ENCODE measurements around the gene DGKE.

The DGKE gene

DNA sequence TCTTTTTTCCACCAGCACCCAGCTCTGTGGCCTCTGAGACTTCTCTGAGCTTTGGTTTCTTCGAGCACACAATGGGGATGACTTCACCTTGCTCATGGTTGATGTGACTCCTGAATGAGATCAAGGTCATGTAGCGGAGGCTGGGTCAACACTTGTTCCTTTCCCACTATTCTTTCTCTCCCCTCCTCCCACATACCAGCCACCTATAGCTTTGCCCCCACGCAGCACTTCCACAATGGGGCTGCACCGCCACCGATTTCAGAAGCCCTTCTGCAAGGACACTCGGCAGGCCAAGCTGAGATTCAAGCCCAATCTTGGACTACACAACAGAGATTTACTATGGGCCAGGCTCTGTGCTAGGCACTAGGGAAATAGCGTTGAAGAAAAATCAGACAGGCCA lies 65.5 kb downstream of the DGKE start:
- H3K4me3 ChIP-seq (ENCODE audit: low read depth, low read length) = no peak overlapping the region
- TF ChIP-seq, protein P1, sequence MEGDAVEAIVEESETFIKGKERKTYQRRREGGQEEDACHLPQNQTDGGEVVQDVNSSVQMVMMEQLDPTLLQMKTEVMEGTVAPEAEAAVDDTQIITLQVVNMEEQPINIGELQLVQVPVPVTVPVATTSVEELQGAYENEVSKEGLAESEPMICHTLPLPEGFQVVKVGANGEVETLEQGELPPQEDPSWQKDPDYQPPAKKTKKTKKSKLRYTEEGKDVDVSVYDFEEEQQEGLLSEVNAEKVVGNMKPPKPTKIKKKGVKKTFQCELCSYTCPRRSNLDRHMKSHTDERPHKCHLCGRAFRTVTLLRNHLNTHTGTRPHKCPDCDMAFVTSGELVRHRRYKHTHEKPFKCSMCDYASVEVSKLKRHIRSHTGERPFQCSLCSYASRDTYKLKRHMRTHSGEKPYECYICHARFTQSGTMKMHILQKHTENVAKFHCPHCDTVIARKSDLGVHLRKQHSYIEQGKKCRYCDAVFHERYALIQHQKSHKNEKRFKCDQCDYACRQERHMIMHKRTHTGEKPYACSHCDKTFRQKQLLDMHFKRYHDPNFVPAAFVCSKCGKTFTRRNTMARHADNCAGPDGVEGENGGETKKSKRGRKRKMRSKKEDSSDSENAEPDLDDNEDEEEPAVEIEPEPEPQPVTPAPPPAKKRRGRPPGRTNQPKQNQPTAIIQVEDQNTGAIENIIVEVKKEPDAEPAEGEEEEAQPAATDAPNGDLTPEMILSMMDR (IDR thresholded peaks at IDR 0.05; ENCODE audit: low read depth, low read length, missing control alignments) = no peak
- DNase-seq (ENCODE audit: low read depth) = no peak
- in situ Hi-C loops (cut with HindIII; ENCODE audit: low sequenced_read_pairs) = no loop called here

DNA sequence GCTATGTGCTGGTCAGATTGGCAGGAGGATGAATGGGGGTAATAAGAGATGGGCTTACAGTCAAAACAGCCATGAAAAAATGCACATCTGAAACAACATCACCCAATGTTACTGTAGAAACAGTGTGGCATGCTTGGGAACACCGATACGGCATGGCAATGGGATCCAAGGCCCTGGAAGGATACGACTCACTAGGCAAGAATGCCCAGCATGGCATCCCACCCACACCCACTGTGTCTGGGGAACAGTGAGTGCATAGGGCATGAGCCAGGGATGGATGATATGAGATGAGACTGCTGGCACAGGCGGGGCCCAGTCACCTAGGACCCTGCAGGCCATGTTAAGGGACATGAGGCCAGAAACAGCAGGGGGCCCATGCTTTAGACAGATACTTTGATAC lies 68.4 kb downstream of the DGKE start:
- H3K4me3 ChIP-seq (ENCODE audit: low read depth, low read length) = no peak overlapping the region
- no peak for DNase-seq (ENCODE audit: low read depth)
- in situ Hi-C loops (cut with HindIII; ENCODE audit: low sequenced_read_pairs) = no loop called here

DNA sequence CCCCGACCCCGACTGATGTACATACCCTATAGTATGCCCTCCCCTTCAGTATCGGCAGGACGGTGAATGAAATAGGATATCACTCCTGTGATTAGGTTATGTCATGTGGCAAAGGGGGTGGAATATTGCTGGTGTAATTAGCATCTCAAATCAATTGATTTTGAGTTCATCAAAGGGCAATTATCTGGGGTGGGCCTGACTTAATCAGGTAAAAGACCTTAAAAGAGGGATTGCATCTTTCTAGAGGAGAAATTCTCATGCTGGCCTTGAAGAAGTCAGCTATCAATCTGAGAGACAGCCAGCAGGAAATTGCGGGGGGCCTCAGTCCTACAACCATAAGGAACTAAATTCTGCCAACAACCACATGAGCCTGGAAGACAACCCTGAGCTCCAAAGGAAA lies 69.6 kb downstream of the DGKE start:
- no peak overlapping the region for H3K4me3 ChIP-seq (ENCODE audit: low read depth, low read length)
- in situ Hi-C loops (cut with HindIII; ENCODE audit: low sequenced_read_pairs) = no loop called here
- DNase-seq (ENCODE audit: low read depth) = no peak
- TF ChIP-seq, protein P1 (IDR thresholded peaks at IDR 0.05; ENCODE audit: low read depth, low read length, missing control alignments) = no peak

More for the DNA sequence above, 68.4 kb downstream of the DGKE start:
- TF ChIP-seq, protein P1 (IDR thresholded peaks at IDR 0.05; ENCODE audit: low read depth, low read length, missing control alignments) = no peak

DNA sequence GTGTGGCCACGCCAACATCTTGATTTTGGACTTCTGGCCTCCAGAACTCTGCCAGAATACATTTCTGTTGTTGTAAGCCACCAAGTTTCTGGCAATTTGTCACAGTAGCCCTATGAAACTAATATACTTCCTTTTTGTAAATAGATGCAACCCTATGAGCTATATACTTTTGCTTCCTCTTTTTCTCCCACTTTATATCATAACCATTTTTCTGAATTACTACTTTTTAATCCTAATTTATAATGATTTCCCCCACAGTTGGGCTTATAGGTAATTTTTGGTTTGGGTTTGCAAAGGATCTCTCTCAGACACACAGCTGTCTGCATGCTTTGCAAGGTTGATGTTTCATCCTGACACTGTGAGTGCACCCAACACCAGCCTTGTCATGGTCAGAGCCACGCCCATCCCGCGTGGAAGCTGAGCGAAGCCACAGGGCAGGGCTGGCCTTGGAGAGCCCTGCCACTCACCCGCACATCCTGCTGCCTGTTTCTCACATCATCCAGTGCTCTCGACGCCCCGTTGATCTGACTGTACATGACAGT lies 74.1 kb downstream of the DGKE start:
- DNase-seq (ENCODE audit: low read depth) = no peak
- H3K4me3 ChIP-seq (ENCODE audit: low read depth, low read length) = no peak overlapping the region
- in situ Hi-C loops (cut with HindIII; ENCODE audit: low sequenced_read_pairs) = no loop called here

DNA sequence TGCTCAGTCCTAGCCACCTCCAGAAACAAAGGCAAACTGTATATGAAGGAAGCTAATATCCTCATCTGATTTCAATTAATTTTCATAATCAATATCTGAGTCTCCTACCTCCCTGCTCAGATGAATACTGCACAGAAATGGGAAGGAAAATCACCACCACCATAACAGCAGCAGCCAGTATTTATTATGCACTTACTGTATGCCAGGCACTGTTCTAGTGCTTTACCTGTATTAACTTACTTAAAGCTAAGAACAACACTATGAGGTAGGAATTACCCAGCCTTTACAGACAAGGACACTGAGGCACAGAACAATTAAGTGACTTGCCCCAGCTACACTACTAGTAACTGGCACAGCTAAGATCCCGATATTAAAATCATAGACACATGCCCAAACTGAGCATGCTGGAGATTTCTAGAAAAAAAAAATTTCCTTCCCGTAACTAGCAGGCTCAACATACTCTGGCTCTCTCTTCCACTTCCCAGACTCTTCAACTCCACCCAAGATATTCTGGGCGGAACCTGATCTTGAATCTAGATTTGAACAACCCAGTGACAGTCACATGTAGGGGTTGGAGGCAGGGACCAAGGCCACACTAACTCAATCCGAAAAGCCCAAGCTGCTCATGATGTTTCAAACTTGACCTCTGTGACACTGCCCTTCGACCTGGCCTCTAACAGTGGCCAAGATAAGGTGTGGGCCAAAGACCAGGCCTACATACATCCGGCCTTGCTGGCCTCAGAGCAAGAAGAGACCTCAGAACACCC lies 76.0 kb downstream of the DGKE start:
- H3K4me3 ChIP-seq (ENCODE audit: low read depth, low read length) = no peak overlapping the region
- TF ChIP-seq, protein P1 (IDR thresholded peaks at IDR 0.05; ENCODE audit: low read depth, low read length, missing control alignments) = no peak
- in situ Hi-C loops (cut with HindIII; ENCODE audit: low sequenced_read_pairs) = no loop called here
- DNase-seq (ENCODE audit: low read depth) = no peak

More for the DNA sequence above, 74.1 kb downstream of the DGKE start:
- TF ChIP-seq, protein P1 (IDR thresholded peaks at IDR 0.05; ENCODE audit: low read depth, low read length, missing control alignments) = no peak

DNA sequence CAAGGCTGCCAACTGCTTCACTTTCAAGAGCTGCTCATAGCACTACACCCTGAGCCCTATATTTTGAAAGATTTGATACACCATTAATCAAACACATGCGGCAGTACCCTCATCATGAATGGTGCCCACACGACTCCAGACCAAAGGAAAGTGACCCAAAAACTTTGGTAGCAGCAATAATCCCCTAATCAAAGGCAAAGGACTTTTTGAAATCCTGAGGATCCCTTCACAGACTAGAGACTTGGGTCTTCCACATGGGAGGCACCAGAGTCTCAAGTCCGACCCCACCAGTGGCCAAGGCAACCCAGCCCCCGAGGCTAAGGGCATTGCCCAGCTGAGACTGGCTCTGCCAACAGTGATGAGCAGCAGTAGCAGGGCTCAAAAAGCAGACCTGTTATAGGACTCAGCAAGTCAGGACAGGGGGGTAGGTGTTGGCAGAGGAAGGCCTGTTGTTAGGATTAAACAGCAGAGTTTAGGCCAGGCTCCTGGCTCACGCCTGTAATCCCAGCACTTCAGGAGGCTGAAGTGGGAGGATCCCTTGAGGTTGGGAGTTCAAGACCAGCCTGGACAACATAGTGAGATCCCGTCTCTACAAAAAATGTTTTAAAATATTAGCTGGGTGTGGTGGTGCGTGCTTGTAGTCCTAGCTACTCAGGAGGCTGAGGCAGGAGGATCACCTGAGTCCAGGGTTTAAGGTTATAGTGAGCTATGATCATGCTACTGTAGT lies 76.7 kb downstream of the DGKE start:
- in situ Hi-C loops (cut with HindIII; ENCODE audit: low sequenced_read_pairs) = no loop called here
- TF ChIP-seq, protein P1 (IDR thresholded peaks at IDR 0.05; ENCODE audit: low read depth, low read length, missing control alignments) = no peak
- H3K4me3 ChIP-seq (ENCODE audit: low read depth, low read length) = no peak overlapping the region
- no peak for DNase-seq (ENCODE audit: low read depth)

Measured in astrocyte of the cerebellum (primary cell).